Activated T-helper 1 cell treated with Interleukin-2 at 50 U/mL for 16 hours (primary cell): ENCODE measurements around the gene ADAMTS9.

ENCODE experiments used
- DNase-seq: peaks from one replicate; pipeline ENCODE4 v3.0.0-alpha.2; 2020; ENCODE audit warnings: low read depth

The ADAMTS9 gene

DNA sequence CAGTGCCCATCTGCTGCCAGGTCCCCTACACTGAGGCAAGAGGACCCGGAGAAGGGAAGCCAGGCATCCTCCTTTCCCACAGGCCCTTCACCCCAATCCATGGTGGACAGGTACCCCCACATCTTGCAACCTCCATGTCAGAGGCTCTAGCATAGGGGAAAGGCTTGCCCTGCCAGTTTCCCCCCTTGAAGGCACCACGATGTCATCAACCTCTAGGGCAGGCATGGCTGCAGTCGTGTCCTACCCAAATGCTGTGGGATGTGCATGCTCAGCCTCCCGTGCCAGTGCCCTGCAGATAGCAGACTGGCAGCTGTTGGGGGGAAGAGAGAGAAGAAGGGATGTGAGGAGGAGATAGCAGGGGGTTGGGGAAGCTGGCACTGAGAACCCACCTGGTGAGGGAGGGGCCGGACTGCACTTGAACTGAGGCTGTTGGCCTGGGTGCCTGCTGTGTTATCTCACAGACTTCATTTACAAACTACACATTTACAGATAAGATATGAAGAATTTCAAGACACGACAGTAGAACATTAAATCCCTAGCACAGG is 197.5 kb downstream of the ADAMTS9 start:
- no peak for DNase-seq

DNA sequence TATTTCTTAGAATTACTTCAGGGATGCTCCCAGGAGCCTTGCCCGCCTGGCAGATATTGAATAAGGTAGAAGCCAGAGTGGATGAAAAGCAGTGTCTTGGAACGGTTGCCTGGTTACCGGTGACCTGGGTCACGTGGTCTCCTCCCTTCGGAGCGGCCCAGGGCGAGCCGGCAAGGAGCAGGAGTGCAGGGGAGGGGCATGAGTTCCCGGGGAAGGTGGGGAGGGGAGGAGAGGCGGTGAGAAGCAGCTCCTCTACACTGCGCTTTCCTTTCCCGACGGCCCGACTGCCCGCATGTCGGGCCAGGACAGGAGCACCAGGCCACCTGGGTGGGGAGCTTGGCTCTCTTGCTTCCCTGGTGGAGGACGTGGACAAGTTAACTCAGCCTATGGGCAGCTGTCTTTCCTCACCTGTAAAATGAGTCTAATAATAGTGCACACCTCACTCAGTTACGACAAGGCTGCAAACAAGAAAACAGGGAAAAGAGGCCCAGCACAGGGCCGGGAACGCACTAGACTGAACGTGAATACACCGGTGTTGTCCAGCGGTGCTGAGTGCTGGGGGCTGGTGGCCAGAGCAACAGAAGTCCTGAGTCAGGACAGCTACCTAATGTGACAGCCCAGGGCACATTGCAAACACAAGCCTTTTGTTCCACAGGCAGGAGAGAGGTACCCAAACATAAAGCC is 198.3 kb downstream of the ADAMTS9 start:
- no peak for DNase-seq

DNA sequence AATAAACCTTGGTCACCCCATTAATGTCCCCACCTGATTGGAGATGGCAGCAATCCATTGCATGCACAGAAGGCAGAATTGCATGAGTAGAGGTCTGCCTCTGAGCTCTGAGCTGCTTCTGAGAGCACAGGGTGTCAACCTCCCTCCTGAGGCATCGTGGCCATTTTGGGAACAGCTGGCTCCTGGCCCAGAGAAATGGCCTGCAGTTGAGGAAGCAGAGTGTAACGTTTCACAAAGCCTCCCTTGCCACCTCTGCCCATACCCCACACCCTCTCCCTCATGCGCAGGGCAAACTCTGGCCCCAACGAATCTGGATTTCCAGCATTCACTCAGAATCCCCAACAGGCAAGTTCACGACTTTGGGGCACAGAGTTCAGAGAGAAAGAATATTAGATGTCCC is 198.9 kb downstream of the ADAMTS9 start:
- DNase-seq = no peak

DNA sequence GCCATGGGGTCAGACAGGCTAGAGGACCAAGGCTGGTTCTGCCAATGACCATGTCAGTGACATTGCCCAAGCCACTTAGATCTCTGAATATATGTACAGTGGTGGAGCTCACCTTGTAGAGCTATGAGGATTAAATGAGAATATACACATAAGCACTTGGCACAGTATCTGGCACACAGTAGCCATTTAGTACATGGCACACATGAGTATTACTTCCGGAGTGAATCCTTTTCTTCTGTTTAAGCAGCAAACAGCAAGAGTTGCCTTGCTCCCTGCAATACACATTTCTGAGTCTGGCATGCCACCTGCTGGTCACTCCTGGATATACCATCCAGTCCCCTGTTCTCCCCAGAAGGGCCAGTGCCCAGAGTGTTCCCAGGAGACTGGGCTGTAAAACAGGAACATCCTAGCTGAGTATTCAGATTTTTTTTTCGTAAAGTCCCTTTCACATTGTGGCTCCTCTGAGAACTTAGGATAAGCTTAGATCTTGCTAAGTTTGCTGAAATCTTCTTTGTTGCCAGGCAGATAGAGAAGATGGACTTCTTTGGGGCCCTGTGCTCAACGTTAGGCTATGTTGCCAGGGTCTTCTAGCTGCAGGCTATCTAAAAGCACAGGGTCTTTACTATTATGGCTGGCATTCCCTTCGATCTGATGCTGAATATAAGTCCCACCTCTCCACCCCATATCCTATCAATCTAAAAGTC is 203.4 kb downstream of the ADAMTS9 start:
- peak; percentile 15 for DNase-seq

DNA sequence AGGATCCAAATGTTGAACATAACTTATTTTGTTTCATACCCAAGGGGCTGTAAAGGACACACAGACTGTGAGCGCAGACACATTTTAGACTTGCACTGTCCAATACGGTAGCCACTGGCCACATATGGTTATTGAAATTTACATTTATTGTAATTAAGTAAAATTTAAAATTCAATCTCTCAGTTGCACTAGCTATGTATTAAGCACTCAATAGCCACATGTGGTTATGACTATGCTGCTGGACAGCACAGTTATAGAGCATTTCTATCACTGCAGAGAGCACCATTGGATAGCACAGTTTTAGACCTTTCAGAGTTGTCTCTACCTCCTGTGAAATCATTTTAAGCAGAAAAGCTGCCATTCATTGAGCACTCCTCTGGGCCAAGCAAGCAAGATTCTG is 204.3 kb downstream of the ADAMTS9 start:
- DNase-seq = no peak

DNA sequence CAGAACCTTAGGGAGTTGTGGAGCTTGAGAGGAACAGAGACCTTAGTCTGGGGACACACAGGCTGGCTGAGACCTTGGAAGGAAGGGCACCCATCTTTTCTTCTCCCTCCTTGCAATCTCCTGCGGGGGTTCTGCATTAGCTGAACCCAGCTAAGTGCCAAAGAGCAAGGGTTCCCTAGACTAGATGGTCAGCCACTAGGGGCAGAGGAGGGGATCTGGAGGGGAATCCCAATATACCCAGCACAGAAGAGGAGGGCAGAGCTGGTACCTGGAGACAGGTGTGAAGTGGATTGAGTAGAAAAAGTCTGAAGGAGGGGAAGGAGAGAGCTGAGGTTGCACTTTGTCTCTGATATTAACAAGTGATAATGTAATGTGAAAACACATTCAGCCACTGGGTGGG is 212.8 kb downstream of the ADAMTS9 start:
- no peak for DNase-seq

DNA sequence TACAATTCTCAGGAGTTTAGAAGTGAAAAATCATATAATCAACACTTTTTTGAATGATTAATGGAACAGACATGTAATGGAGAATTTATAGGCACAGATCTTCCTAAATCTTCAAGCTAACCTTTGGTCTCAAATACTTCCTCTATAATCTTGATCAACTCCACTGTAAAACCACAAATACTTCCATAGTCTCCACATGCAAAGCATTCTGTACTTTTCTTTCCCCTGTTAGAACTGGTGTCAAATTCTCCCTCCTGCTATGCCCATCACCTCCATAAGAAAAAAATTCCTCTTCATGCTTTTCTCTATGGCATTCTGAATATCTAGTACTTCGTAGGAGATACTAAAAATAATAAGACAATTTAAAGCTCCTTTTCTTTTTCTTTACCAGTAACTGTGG is 214.3 kb downstream of the ADAMTS9 start:
- DNase-seq = no peak

DNA sequence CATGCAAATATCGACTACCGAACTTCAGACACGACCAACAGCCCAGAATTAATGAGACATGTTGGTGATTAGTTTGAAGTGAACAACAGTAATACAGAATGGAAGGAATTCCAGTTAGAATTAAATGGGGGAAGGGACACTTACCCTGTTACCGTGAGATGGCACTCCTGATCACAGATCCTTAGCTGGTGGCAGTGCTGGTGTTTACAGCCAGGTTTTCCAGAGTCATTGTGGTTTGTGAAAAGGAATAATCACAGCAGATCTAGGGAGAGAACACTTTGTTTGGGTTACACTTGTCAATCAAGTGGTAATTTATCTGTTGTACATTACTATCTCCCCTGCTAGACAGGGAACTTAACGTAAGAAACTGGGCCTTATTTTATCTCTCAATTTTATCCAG is 217.4 kb downstream of the ADAMTS9 start:
- no peak for DNase-seq

DNA sequence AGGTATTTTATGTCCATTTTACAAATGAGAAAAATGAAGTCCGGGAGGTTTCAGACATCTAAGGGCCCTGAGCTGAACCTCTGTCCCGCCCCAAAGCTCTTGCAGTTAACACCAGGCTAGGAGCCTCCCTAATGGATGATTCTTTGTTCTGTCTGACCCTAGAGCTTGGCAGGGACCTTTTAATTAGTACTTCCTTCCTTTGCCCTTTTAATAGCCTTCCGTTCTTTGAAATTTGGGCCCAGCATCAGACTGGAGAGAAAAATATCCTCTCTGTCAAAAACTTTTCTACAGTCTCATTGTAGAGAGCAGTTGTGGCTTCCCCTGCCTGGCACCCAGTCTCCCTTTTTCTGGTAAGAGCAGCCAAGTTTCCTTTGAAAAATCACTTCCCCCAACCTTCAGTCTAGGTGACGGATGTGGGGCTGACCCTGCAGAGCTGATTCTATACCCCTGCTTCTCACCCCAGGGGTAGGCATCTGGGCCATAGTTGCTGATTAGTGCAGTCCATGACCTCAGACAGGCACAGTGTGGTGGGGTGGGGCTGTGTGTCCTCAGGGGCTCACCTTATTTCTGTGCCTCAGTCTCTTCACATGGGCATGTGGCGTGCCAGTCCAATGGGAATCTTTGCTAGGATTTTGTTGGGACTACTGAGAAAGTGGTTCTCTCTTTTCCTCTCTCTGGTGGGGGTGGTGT is 220.4 kb downstream of the ADAMTS9 start:
- DNase-seq = no peak
